ENCODE results near the gene MRPL12. TPM values are rescaled to one million over a fixed set of nuclear protein-coding genes. Genes with fewer than 3 reads are reported as not detected.

MRPL12 gene
- total and polyA plus RNA-seq, 9 of the 15 experiments (the other 6 are each of a cell fraction or from before 2014, with no cell fraction given): 0.94 to 338 (median 100) TPM

DNA sequence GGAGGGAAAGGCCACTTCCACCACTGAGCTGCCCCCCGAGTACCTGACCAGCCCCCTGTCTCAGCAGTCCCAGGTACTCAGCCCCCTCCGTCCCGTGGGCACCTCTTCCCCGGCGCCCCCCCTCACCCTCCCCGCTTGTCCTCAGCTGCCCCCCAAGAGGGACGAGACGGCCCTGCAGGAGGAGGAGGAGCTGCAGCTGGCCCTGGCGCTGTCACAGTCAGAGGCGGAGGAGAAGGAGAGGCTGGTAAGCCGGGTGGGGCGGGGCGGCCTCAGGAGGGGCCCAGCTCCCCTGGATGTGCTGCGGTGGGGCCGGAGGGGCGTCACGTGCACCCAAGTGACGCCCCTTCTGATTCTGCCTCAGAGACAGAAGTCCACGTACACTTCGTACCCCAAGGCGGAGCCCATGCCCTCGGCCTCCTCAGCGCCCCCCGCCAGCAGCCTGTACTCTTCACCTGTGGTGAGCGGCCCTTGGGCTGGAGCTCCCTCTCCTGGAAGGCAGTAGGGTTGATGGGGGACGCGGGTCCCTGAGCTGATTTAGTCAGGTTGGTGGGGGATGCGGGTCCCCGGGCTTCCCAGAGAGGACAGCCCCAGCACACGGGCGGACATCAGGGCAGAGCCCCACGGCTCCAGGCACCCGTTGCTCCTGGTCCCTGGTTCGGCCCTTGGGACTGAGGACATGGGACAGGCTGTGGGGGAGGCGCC is 9.5 kb upstream of the MRPL12 start:
- no peak for FAIRE-seq

More for the DNA sequence above, 9.5 kb upstream of the MRPL12 start:
- ChIA-PET CTCF (ENCODE audit: low intra/inter-chr PET ratio) (no interaction called here), POLR2A (interaction anchor here (1.2 to 4.7 kb wide), 2 partner anchors 9 to 10 kb away, joined by 7 to 41 read pairs; partner anchors contain the start of genes ARL16, HGS and MRPL12)
- no peaks in the 10 kb centered on the region for H3K27me3 ChIP-seq (ENCODE audit: control insufficient read depth in 2 of 2, insufficient read depth in 2 of 2, low read length in 2 of 2)
- no TSS peak for BruUV-seq (replicated peaks)
- DNase-seq (ENCODE audit: extremely low read depth in 1 of 4, low spot score in 3 of 4) (peak in 2 of 4 experiments; percentile 34 to 37), ATAC-seq (peak; percentile 56)
- WGBS (ENCODE audit: insufficient coverage, low coverage, missing lambda C conversion rate): 87% methylated on average over 20 of the region's 35 CpGs
- peaks cover 100% of the 10 kb centered on the region; the same call in 2 of the 3 replicates for H3K36me3 ChIP-seq (ENCODE audit: control insufficient read depth, insufficient read depth, low read length)
- in situ Hi-C loops (cut with MboI) (no loop called here), intact Hi-C loops (cut with micrococcal nuclease) (no loop called here)
- no peak overlapping the region for H3K4me2 ChIP-seq (ENCODE audit: insufficient read depth, low read length)
- peaks cover 3% of the 10 kb centered on the region for H3K9me1 ChIP-seq (ENCODE audit: control insufficient read depth, insufficient read depth, low read length)
- H3K79me2 ChIP-seq (ENCODE audit: control insufficient read depth, insufficient read depth, low read length): no peaks in the 10 kb centered on the region; the same call in 2 of the 3 replicates
- H3K4me1 ChIP-seq (replicated peaks in 1 of 2; ENCODE audit: control insufficient read depth in 2 of 2, insufficient read depth in 2 of 2, low read length in 2 of 2): peaks cover 0 to 51% of the 10 kb centered on the region in 2 experiments; a peak in 2 of 5 replicates
- no peak overlapping the region for H3K4me3 ChIP-seq
- peak overlapping the region in 1 of 2 experiments; percentile 26; a peak in 1 of 4 replicates for H3K9ac ChIP-seq (ENCODE audit: insufficient read depth in 1 of 2, low read depth in 2 of 2, low read length in 2 of 2)
- H3K27ac ChIP-seq (ENCODE audit: extremely low read depth, low read depth, low read length): no peak overlapping the region
- H2AFZ ChIP-seq (ENCODE audit: low read depth, low read length): no peak overlapping the region
- H4K20me1 ChIP-seq (replicated peaks; ENCODE audit: control insufficient read depth, insufficient read depth, low read length): peaks cover 9% of the 10 kb centered on the region; the same call in 1 of the 2 replicates
- no peaks in the 10 kb centered on the region for H3K9me3 ChIP-seq (replicated peaks; ENCODE audit: control insufficient read depth, insufficient read depth, low read depth, low read length)
- TF ChIP-seq, protein P1, sequence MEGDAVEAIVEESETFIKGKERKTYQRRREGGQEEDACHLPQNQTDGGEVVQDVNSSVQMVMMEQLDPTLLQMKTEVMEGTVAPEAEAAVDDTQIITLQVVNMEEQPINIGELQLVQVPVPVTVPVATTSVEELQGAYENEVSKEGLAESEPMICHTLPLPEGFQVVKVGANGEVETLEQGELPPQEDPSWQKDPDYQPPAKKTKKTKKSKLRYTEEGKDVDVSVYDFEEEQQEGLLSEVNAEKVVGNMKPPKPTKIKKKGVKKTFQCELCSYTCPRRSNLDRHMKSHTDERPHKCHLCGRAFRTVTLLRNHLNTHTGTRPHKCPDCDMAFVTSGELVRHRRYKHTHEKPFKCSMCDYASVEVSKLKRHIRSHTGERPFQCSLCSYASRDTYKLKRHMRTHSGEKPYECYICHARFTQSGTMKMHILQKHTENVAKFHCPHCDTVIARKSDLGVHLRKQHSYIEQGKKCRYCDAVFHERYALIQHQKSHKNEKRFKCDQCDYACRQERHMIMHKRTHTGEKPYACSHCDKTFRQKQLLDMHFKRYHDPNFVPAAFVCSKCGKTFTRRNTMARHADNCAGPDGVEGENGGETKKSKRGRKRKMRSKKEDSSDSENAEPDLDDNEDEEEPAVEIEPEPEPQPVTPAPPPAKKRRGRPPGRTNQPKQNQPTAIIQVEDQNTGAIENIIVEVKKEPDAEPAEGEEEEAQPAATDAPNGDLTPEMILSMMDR (IDR thresholded peaks at IDR 0.05 in 2 of 3, conservative IDR thresholded peaks at IDR 0.05 in 1 of 3; ENCODE audit: insufficient read depth in 2 of 3, low read depth in 1 of 3, low read length in 3 of 3): peak; percentile 25 to 90 (median 50); a peak in 4 of 6 replicates
- peak; percentile 42; the same call in 1 of the 2 replicates for TF ChIP-seq POLR2G (IDR thresholded peaks at IDR 0.05; ENCODE audit: low read depth, low read length)
- TF ChIP-seq, protein P2, sequence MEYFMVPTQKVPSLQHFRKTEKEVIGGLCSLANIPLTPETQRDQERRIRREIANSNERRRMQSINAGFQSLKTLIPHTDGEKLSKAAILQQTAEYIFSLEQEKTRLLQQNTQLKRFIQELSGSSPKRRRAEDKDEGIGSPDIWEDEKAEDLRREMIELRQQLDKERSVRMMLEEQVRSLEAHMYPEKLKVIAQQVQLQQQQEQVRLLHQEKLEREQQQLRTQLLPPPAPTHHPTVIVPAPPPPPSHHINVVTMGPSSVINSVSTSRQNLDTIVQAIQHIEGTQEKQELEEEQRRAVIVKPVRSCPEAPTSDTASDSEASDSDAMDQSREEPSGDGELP (CRISPR knock-in tag; IDR thresholded peaks at IDR 0.05; ENCODE audit: borderline replicate concordance): no peak
- TF ChIP-seq RBFOX2 (IDR thresholded peaks at IDR 0.05; ENCODE audit: low read depth, low read length): 0 out of 2 replicates have a peak, but pooled peaks have one; percentile 5
- TF ChIP-seq, protein P3, sequence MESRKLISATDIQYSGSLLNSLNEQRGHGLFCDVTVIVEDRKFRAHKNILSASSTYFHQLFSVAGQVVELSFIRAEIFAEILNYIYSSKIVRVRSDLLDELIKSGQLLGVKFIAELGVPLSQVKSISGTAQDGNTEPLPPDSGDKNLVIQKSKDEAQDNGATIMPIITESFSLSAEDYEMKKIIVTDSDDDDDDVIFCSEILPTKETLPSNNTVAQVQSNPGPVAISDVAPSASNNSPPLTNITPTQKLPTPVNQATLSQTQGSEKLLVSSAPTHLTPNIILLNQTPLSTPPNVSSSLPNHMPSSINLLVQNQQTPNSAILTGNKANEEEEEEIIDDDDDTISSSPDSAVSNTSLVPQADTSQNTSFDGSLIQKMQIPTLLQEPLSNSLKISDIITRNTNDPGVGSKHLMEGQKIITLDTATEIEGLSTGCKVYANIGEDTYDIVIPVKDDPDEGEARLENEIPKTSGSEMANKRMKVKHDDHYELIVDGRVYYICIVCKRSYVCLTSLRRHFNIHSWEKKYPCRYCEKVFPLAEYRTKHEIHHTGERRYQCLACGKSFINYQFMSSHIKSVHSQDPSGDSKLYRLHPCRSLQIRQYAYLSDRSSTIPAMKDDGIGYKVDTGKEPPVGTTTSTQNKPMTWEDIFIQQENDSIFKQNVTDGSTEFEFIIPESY (CRISPR knock-in tag; IDR thresholded peaks at IDR 0.05): peak; percentile 96
